Neural progenitor cell (in vitro differentiated cells): ENCODE data around the gene EBF4. TPM values are rescaled to one million over a fixed set of nuclear protein-coding genes. Genes with fewer than 3 reads are reported as not detected.

Experiments
- DNase-seq: peaks from one replicate; pipeline ENCODE4 v3.0.0-alpha.2; 2016; ENCODE audit warnings: low spot score
- H2AFZ ChIP-seq: fragments of 200-600 bp; sonication (generic); replicated peaks from 2 replicates; pipeline ENCODE4 v1.6.1; 2016; ENCODE audit warnings: antibody characterized with exemption
- H3F3A ChIP-seq: fragments of 200-600 bp; sonication (generic); 2 replicates; pipeline ENCODE4 v1.6.1; 2016; ENCODE audit warnings: antibody characterized with exemption, low read depth
- H3K27ac ChIP-seq: fragments of 200-600 bp; sonication (generic); 2 replicates; pipeline ENCODE4 v1.5.1; 2016; ENCODE audit warnings: mild to moderate bottlenecking
- H3K27me3 ChIP-seq: fragments of 200-600 bp; sonication (generic); 2 replicates; pipeline ENCODE4 v1.6.1; 2016; ENCODE audit warnings: mild to moderate bottlenecking, moderate library complexity
- H3K36me3 ChIP-seq: fragments of 200-600 bp; sonication (generic); 2 replicates; pipeline ENCODE4 v1.5.1; 2016
- H3K4me1 ChIP-seq: fragments of 200-600 bp; sonication (generic); 2 replicates; pipeline ENCODE4 v1.6.1; 2016; ENCODE audit warnings: mixed run types
- H3K4me2 ChIP-seq: fragments of 200-600 bp; sonication (generic); 2 replicates; pipeline ENCODE4 v1.6.1; 2016
- H3K4me3 ChIP-seq: fragments of 200-600 bp; sonication (generic); 2 replicates; pipeline ENCODE4 v1.5.1; 2016
- H3K79me2 ChIP-seq: fragments of 200-600 bp; sonication (generic); 2 replicates; pipeline ENCODE4 v1.6.1; 2016; ENCODE audit warnings: low read depth
- H3K9ac ChIP-seq: fragments of 200-600 bp; sonication (generic); 2 replicates; pipeline ENCODE4 v1.6.1; 2016
- H3K9me3 ChIP-seq: fragments of 200-600 bp; sonication (generic); 2 replicates; pipeline ENCODE4 v1.5.1; 2016; ENCODE audit warnings: low read depth
- H4K20me1 ChIP-seq: fragments of 200-600 bp; sonication (generic); 2 replicates; pipeline ENCODE4 v1.6.1; 2016; ENCODE audit warnings: low read depth
- H3K27ac Mint-ChIP-seq: 3 replicates; pipeline ENCODE4 v1.8.0; 2021; ENCODE audit warnings: mixed read lengths
- H3K27me3 Mint-ChIP-seq: 2 replicates; pipeline ENCODE4 v1.8.0; 2022; ENCODE audit warnings: low read depth, mild to moderate bottlenecking, inconsistent platforms, moderate library complexity, mixed read lengths; ENCODE audit not compliant: insufficient read depth
- H3K36me3 Mint-ChIP-seq: 3 replicates; pipeline ENCODE4 v1.8.0; 2021; ENCODE audit warnings: mixed read lengths
- H3K4me1 Mint-ChIP-seq: 3 replicates; pipeline ENCODE4 v1.8.0; 2021; ENCODE audit warnings: mixed read lengths
- H3K4me3 Mint-ChIP-seq: 3 replicates; pipeline ENCODE4 v1.8.0; 2021; ENCODE audit warnings: mild to moderate bottlenecking, moderate library complexity, mixed read lengths
- H3K9me3 Mint-ChIP-seq: 3 replicates; pipeline ENCODE4 v1.8.0; 2020; ENCODE audit warnings: mixed read lengths
- EZH2 ChIP-seq: fragments of 200-600 bp; sonication (generic); IDR thresholded peaks from 2 replicates; pipeline ENCODE4 v1.6.1; 2017; ENCODE audit warnings: antibody characterized with exemption, mild to moderate bottlenecking, moderate library complexity
- EZH2phosphoT487 ChIP-seq: fragments of 200-600 bp; sonication (generic); IDR thresholded peaks from 2 replicates; pipeline ENCODE4 v1.6.1; 2017; ENCODE audit warnings: antibody characterized with exemption
- total RNA-seq: library from RNA; depleted of rRNA; stranded (reverse); fragments of >200 nt; gene quantifications from 2 replicates; pipeline ENCODE4 v1.2.3, GENCODE V29; 2015; ENCODE audit warnings: low replicate concordance
- TF ChIP-seq, protein P1 (sequence below): fragments of 200-600 bp; sonication (generic); IDR thresholded peaks from 2 replicates; pipeline ENCODE4 v1.5.1; 2017; ENCODE audit warnings: antibody characterized with exemption, mild to moderate bottlenecking

Gene EBF4
- total RNA-seq, 1 donor from 2014 or later = 1.9 TPM

- Histone ChIP-seq H3K27me3 (peaks cover 42% of the 10 kb centered on the region), H3F3A (no peaks in the 10 kb centered on the region), H4K20me1 (no peaks in the 10 kb centered on the region), H3K9me3 (no peaks in the 10 kb centered on the region), H3K27ac (no peak overlapping the region), H3K4me2 (no peak overlapping the region), H3K36me3 (no peaks in the 10 kb centered on the region), H3K79me2 (no peaks in the 10 kb centered on the region), H3K4me3 (no peak overlapping the region), H3K4me1 (no peaks in the 10 kb centered on the region), H2AFZ (no peak overlapping the region), H3K9ac (no peak overlapping the region)
- Mint-ChIP-seq H3K36me3 (no peaks in the 10 kb centered on the region), H3K9me3 (peaks cover 5% of the 10 kb centered on the region), H3K27me3 (peaks cover 2% of the 10 kb centered on the region), H3K4me1 (no peaks in the 10 kb centered on the region), H3K4me3 (no peak overlapping the region), H3K27ac (no peak overlapping the region)
- DNase-seq = no peak
- TF ChIP-seq EZH2 (no peak), EZH2phosphoT487 (no peak)
- TF ChIP-seq, protein P1, sequence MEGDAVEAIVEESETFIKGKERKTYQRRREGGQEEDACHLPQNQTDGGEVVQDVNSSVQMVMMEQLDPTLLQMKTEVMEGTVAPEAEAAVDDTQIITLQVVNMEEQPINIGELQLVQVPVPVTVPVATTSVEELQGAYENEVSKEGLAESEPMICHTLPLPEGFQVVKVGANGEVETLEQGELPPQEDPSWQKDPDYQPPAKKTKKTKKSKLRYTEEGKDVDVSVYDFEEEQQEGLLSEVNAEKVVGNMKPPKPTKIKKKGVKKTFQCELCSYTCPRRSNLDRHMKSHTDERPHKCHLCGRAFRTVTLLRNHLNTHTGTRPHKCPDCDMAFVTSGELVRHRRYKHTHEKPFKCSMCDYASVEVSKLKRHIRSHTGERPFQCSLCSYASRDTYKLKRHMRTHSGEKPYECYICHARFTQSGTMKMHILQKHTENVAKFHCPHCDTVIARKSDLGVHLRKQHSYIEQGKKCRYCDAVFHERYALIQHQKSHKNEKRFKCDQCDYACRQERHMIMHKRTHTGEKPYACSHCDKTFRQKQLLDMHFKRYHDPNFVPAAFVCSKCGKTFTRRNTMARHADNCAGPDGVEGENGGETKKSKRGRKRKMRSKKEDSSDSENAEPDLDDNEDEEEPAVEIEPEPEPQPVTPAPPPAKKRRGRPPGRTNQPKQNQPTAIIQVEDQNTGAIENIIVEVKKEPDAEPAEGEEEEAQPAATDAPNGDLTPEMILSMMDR = no peak
These were observed 42.3 kb downstream of the EBF4 start for GRCh38 chr20:2734899-2735298.

- peaks cover 57% of the 10 kb centered on the region for H3K27me3 ChIP-seq
- no peak for TF ChIP-seq EZH2phosphoT487
- TF ChIP-seq EZH2 = no peak
- TF ChIP-seq, protein P1 = no peak
- H3K4me2 ChIP-seq = no peak overlapping the region
- no peaks in the 10 kb centered on the region for H3F3A ChIP-seq
- no peaks in the 10 kb centered on the region for H3K36me3 ChIP-seq
- no peak overlapping the region for H3K27ac Mint-ChIP-seq
- no peak overlapping the region for H3K9ac ChIP-seq
- H3K79me2 ChIP-seq = no peaks in the 10 kb centered on the region
- H3K27ac ChIP-seq = no peak overlapping the region
- peaks cover 3% of the 10 kb centered on the region for H3K27me3 Mint-ChIP-seq
- no peaks in the 10 kb centered on the region for H4K20me1 ChIP-seq
- peaks cover 5% of the 10 kb centered on the region for H3K9me3 Mint-ChIP-seq
- H3K9me3 ChIP-seq = no peaks in the 10 kb centered on the region
- H3K4me3 Mint-ChIP-seq = no peak overlapping the region
- no peaks in the 10 kb centered on the region for H3K4me1 ChIP-seq
- no peaks in the 10 kb centered on the region for H3K36me3 Mint-ChIP-seq
- DNase-seq = no peak
- no peak overlapping the region for H2AFZ ChIP-seq
- H3K4me3 ChIP-seq = no peak overlapping the region
- H3K4me1 Mint-ChIP-seq = no peaks in the 10 kb centered on the region
These were observed 43.9 kb downstream of the EBF4 start for GRCh38 chr20:2736441-2736840.

DNA sequence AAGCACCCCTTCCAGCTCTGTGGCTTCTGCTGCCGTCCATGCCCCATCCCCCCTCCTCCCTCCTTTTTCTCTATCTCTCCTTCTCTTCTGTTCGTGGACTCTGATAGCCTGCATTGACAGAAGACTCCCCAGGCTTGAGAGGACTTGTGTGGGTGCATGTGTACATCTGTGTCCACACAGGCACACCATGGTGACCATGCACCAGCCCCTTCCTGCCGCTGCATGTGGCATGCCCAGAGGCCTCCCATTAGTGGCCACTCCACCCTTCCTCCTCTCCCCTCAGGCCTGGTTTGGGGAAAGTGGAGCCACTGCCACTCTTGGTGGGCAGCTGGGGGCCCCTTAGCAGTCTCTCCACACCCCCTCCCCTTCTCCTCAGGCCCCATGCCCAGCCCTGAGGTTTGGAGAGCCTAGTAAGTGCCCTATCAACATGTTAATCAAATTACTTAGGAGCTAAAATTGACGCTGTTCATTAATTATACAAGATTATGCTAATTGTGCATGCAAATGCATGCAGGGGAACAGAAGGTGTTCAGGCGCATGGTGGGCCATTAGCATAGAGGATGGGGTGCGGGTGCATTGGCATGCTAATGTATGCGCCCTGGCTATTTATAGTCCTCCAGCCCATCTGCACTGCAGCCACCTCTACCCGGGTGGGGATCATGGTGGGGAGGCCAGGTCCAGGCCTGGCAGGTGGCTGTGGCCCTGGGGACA, 45.9 kb downstream of the EBF4 start:
- Mint-ChIP-seq H3K27me3 (peaks cover 3% of the 10 kb centered on the region), H3K27ac (no peak overlapping the region)
- no peak for DNase-seq

More for the DNA sequence above, 45.9 kb downstream of the EBF4 start:
- H3K36me3 Mint-ChIP-seq = no peaks in the 10 kb centered on the region
- no peaks in the 10 kb centered on the region for H3K79me2 ChIP-seq
- peaks cover 64% of the 10 kb centered on the region for H3K27me3 ChIP-seq
- no peaks in the 10 kb centered on the region for H3K36me3 ChIP-seq
- no peak overlapping the region for H3K27ac ChIP-seq
- H3K4me3 ChIP-seq = no peak overlapping the region
- H3K9me3 ChIP-seq = no peaks in the 10 kb centered on the region
- no peaks in the 10 kb centered on the region for H3K4me1 Mint-ChIP-seq
- peaks cover under 1% of the 10 kb centered on the region for H3K9me3 Mint-ChIP-seq
- no peak overlapping the region for H2AFZ ChIP-seq
- no peak overlapping the region for H3K9ac ChIP-seq
- no peak overlapping the region for H3K4me2 ChIP-seq
- H3F3A ChIP-seq = no peaks in the 10 kb centered on the region
- TF ChIP-seq EZH2phosphoT487 = no peak
- TF ChIP-seq EZH2 = no peak
- TF ChIP-seq, protein P1 = no peak
- no peaks in the 10 kb centered on the region for H3K4me1 ChIP-seq
- no peak overlapping the region for H3K4me3 Mint-ChIP-seq
- H4K20me1 ChIP-seq = no peaks in the 10 kb centered on the region
